WERI-Rb-1 (cell line): Measurements from ENCODE around the gene ZHX3.
A peak's percentile ranks its signal among the peaks of the same experiment; 100 is the strongest.

ENCODE experiments used
- DNase-seq: peaks from one replicate; pipeline ENCODE4 v3.0.0-alpha.2; 2020
- H3K27ac ChIP-seq: fragments of 250-450 bp; sonication (Bioruptor Pico); 2 replicates; pipeline ENCODE4 v1.5.1; 2020; ENCODE audit warnings: mild to moderate bottlenecking, moderate library complexity
- H3K27me3 ChIP-seq: fragments of 250-450 bp; sonication (Bioruptor Pico); 2 replicates; pipeline ENCODE4 v1.5.1; 2021; ENCODE audit warnings: mild to moderate bottlenecking, low read depth, moderate library complexity; ENCODE audit not compliant: insufficient read depth, severe bottlenecking
- H3K36me3 ChIP-seq: fragments of 250-450 bp; sonication (Bioruptor Pico); 2 replicates; pipeline ENCODE4 v1.5.1; 2020; ENCODE audit warnings: mild to moderate bottlenecking, moderate library complexity
- H3K4me3 ChIP-seq: 2 replicates; pipeline ENCODE4 v1.5.1; 2011; ENCODE audit warnings: low read depth, mild to moderate bottlenecking, control low read depth, low read length
- H3K9me3 ChIP-seq: fragments of 250-450 bp; sonication (Bioruptor Pico); 2 replicates; pipeline ENCODE4 v1.5.1; 2021; ENCODE audit warnings: mild to moderate bottlenecking, moderate library complexity; ENCODE audit not compliant: severe bottlenecking
- CTCF ChIP-seq: IDR thresholded peaks from 2 replicates; pipeline ENCODE4 v1.5.1; 2011; ENCODE audit warnings: low read depth, mild to moderate bottlenecking, control low read depth, inconsistent platforms, low read length

The ZHX3 gene

GRCh38 chr20:41137614-41138474 lies 179.7 kb downstream of the ZHX3 start:
- Histone ChIP-seq H3K36me3 (peaks cover 36% of the 10 kb centered on the region), H3K9me3 (no peaks in the 10 kb centered on the region), H3K4me3 (peak overlapping the region; percentile 69), H3K27ac (peak overlapping the region; percentile 97), H3K27me3 (no peaks in the 10 kb centered on the region)
- DNase-seq, result peak; percentile 73
- no peak for TF ChIP-seq CTCF

- peak within 1 kb of the TSS; percentile 74 for H3K4me3 ChIP-seq
- H3K27me3 ChIP-seq, result no peaks in the 10 kb centered on the region
- no peak for TF ChIP-seq CTCF
- H3K9me3 ChIP-seq, result no peaks in the 10 kb centered on the region
- DNase-seq, result peak; percentile 90
- H3K27ac ChIP-seq, result peak within 1 kb of the TSS; percentile 97
- H3K36me3 ChIP-seq, result peaks cover 36% of the 10 kb centered on the region
Observed at GRCh38 chr20:41136680-41137613, 180.6 kb downstream of the ZHX3 start, which contains the start of gene PLCG1. Gene PLCG1 (plus strand): TSS chr20:41137543. CDS start chr20:41137642, 99 bp downstream.

GRCh38 chr20:41135888-41136679 lies 181.4 kb downstream of the ZHX3 start:
- Histone ChIP-seq H3K27me3 (no peaks in the 10 kb centered on the region), H3K36me3 (peaks cover 27% of the 10 kb centered on the region), H3K27ac (peak overlapping the region; percentile 97), H3K4me3 (peak overlapping the region; percentile 74), H3K9me3 (no peaks in the 10 kb centered on the region)
- no peak for TF ChIP-seq CTCF
- DNase-seq, result no peak

- H3K9me3 ChIP-seq, result no peaks in the 10 kb centered on the region
- peak overlapping the region; percentile 18; the same call in 1 of the 2 replicates for H3K27ac ChIP-seq
- peak; percentile 90 for TF ChIP-seq CTCF
- H3K4me3 ChIP-seq, result no peak overlapping the region
- DNase-seq, result peak; percentile 67
- H3K27me3 ChIP-seq, result no peaks in the 10 kb centered on the region
- H3K36me3 ChIP-seq, result peaks cover 19% of the 10 kb centered on the region
Observed at GRCh38 chr20:41135187-41135887, 182.2 kb downstream of the ZHX3 start.
